Activated naive CD4-positive, alpha-beta T cell treated with Interleukin-2 at 50 U/mL for 16 hours (primary cell): ENCODE data around the gene KRTAP17-1.
A peak's percentile ranks its signal among the peaks of the same experiment; 100 is the strongest.

Source experiments
- DNase-seq: peaks from one replicate; pipeline ENCODE4 v3.0.0-alpha.2; 2020

KRTAP17-1 gene

DNA sequence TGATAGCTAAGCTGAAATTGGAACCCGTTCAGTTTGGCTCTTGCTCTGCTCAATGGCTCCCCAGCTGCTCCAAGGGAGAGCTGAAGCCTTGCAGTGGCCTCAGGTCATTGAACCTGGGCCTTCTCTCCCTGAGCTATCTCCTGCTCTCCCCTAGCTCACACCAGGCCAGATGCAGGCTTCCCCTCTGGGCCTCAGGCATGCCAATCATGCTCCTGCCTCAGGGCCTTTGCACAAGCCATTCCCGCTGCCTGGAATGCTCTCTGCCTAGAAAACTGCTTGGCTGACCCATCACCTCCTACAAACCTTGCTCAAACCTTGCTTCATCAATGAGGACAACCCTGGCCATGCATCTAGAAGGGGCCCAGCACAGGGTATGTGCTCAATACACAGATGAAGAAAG, 16.7 kb upstream of the KRTAP17-1 start:
- DNase-seq, result no peak

DNA sequence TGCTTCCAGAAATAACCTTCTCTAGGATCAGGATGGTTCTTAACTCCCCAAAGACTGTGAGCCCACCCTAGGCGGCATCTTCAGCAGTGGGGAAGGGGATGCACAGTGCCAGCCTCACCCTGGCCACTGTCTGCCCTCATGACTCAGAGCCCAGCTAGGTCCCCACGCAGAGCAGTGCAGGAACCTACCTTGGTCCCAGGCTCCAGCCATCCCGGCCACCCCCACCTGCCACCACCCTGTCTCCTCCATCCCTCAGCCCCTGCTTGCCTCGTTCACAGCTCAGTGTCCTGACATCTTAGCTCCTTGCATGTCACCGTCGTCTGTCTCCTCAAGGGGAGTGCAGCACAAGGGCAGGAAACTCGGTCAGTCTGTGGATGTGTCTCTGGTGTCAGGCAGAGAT, 16.1 kb upstream of the KRTAP17-1 start:
- DNase-seq, result no peak

DNA sequence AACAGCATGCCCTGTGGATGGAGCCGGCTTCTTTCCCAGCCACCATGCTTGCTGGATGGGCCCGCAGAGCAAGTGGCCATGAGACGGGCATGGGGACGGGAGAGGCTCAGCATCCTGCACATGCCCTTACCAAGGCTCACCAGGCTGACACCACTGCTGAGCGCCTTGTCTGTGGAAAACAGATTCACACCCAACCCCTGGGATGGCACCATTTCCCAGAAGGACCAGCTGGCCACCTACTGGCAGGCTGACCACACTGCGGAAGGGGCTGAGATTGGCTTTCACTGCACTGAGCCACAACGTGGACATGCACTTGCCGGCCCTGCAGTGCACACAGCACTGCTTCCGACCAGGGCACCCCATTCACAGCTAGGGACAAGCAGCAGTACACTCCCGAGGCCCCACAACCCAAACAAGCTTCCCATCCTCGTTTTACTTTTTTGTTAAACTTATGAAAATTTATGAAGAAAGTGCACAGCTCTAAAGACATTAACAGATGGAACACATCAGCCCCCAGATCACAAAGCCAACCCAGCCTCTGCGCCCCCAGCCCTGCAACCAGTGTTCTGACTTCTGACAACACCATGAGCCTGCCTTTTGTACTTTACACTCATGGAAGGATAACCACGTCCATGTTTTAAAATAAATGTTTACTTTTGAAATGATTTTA, 13.9 kb upstream of the KRTAP17-1 start:
- DNase-seq, result no peak

DNA sequence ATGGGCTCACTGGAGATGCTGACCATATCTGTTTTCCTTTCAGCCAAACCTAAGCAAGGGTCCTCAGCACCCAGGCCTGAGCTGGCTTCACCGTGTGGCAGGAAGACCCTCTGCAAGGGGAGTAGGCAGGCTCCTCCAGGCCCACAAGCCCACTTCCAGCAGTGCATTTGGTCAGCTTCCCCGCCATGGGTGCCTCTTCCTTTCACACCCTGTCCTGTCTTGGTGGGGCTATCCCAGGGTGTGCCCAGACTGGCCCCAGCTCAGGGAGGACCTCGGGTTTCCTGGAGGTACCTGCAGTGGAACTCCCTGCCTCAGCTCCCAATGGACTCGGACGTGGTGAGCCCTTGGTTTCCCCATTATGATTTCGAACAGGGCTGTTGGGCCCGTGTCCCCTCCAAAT, 12.7 kb upstream of the KRTAP17-1 start:
- no peak for DNase-seq

DNA sequence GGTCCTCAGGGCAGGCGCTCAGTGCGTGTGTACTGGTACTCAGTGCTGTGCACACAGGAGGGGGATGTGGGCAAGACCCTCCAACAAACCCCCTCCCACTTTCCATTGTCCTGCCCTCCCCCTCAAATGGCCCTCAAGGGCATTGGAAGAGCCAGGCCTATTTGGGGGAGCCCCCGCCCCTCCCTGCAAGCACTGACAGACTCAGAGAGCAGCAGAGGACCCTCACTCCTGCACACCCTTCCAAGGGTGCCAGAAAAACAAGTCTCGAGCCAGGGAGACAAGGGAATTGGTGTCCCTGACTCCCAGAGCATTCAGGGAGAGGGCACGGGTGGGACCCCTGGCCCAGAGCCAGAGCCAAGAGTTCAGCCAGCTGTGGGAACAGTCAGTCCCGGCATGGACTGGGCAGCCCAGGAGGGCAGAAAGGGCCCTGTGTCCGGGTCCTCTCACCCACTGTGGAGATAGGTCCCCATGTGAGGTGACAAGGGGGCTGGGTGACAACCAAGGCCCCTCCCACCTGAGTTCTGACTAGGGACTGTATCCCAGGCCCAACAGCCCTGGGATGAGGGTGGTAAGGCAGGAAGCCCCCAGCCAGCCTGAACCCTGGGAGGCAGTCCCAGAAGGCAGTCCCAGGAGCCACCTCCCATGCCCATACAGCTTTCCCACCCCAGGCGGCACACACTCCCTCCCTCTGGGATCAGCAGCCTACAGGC, 12.1 kb upstream of the KRTAP17-1 start:
- DNase-seq, result no peak

DNA sequence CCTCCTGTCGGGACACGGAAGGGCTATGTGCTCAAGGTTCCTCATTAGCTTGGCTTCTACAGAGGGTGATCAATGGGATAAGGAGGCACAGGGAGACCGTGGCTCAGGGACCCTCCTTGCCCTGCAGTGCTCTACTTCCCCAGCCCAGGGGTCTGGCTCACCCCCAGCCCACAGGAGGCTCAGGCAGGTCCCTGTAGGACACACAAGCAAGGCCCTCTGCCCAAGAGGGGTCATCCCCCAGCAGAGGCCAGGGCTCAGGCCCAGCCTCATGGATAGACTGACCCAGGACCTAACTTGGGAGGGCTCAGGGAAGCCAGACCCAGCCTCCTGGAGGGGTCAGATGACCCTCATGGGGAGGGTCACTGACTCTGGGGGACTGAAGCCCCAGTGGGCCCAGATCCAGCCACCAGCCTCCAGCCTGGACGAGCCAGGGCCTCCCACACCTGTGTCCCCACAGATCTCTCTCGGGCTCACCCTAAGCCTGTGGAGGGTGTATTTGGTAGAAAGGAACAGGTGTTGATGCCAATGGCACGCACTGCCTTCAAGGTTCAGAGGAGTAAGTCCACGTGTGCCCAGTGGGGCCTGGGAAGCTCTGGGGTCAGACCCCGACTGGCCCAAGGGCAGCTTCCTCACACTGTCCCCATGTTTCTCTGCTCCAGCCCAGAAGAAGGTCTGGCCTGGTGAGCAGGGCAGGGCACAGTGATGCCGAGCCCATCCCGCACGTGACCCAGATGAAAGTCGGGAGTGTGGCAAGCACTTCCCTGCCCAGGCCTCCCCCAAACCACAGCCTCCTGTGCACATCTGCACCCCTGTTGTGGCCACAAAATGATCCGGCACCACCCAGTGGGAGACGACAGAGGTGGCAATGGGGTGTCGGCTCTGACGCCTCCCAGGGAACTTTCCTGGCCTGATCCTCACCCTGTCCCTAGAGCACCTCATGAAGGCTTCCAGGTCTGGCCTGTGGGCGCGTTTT, 10.9 kb upstream of the KRTAP17-1 start:
- no peak for DNase-seq

DNA sequence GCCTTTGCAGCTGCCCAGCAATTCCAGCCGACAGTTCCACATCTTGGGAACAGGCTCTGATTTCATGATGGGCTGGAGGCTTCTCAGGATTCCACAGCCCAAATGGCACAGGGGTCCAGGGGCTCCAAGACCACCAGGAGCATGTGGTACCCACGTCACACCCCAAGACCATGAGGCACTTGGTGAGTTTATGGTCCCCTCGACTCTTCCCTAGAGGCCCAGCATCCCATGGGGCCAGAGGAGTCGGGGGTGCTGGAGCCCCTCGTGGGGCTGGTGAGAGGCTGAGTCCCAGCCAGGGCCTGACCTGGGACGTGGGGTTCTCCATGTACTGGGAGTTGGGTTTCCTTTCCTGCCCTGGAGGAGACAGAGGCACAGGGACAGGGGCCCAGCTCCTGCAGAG, 10.1 kb upstream of the KRTAP17-1 start:
- no peak for DNase-seq

DNA sequence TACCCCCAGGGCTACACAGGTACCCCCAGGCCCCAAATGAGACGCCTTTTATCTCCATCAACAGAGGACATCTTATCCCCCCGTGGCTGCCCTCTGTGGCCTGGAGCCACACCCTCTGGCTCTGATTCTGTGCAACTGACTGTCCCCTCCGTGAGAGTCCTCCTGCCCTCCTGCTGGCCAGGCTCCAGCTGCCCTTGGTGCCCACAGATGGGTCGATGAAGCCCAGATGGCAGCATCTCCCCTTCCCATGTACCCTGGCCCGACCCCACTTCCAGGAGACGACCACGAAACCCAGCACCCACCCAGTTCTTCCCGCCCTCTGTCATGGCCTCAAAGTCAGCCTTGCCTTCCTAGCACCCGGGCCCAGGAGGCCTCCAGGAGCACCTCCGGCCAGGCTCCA, 9.6 kb upstream of the KRTAP17-1 start:
- no peak for DNase-seq

DNA sequence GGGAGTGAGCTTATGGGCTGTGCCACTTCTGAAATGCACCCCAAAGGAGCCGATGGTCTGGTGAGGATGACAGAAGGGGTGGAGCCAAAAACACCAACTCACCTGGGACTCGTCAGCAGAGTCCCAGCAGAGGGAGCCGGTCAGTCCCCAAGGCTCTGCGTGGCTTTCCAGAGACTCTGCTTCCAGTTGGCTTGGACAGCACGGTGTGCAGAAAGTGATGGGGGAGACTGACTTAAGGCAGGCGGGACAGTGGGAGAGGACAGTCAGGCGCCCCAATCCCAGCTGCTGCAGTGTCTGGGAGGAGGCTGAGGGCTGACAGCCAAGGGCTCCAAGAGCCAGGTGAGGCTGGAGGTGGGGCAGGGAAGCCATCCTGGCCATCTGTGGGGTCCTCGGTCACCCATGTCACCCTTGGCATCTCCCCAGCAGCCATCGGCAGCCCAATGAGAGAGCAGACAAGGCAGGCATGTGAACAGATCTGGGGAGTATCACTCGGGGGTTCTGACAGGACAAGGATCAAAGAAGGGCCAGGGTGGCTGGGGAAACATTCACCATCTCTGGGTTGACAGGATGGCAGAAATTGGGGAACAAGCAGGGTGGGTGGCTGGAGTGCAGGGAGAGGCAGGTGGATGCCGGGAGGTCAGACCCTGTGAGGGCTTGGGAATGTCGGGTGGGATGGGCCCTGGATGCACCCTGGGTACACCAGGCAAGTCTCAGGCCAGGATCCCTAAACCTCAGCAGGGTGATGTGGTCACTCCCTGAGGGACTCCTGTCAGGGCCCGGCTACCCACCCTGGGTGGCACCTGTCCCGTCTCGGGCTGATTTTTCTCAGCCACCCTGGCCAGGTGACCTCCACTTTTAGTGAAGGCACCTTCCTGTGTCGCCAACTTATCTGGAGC, 8.9 kb upstream of the KRTAP17-1 start:
- no peak for DNase-seq

DNA sequence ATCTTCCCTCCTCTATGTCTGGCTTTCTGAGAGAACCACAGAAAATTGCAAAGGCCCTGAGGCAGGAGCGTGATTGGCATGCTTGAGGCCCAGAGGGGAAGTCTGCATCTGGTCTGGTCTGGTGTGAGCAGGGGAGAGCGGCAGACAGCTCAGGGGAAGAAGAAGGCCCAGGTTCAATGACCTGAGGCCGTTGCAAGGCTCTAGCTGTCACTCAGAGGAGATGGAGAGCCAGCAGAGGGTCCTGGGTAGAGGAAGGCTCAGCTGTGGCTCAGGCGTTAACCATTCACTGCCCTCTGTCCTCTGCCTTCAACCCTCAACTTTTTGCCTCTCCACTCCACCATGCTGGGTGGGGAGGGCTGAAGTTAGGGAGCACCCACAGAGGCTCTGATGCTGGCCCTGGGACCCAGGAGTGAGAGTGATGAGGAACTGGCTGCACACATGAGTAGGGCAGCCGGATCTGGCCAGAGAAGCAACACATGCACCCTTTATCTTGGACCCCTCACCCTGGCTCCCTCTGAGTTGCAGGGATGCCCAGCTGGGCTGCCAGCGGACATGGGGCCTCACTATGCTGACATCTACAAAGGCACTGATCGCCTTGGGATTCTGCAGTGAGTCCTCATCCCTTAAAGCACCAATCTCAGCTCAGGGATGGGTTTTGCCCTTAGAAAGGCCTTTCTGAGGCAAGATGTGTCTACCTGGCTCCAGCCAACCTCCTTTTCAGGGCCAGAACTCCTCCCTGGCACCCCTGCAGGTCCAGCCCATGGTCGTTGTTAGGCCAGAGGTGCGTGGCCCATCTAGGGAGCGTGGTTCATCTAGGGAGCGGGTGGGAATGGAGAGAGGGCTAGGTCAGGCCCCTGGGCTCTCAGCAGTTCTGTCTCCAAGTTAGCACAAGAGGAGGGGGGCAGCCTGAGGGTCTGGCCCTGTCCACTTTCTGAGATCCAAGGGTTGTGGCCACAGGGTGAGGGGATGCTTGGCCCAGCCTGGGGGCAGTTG, 7.7 kb upstream of the KRTAP17-1 start:
- no peak for DNase-seq

DNA sequence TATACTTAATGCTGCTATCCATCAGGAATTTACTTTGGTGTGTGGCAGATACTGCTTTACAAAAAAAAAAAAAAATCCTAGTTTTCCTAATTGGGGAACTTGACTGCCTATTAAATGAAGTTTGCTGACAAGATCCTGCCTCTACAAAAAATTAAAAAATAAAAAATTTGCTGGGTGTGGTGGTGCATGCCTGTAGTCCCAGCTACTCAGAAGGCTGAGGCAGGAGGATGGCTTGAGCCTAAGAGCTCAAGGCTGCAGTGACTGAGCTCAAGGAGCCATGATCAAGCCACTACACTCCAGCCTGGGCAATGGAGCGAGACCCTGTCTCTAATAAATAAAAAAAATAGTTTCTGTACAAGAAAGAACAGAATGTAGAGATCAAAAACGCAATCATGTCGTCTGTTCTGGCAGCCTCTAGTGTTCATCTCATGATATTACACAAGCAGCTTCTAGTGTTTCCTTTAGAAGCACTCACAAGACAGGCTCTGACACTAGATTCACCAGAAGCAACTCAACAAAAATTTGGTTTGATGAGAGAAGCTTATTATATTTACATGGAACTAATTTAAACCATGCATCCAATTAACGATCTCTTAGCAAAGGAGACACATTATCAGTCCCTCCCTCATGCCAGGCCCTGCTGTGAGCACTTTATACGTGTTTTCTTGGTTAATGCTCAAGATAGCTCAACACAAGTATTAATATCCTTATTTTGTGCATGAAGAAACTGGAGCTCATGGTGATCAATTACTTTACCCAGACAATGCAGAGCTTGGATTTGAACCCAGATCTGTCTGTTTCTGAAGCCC, 6.8 kb upstream of the KRTAP17-1 start:
- DNase-seq, result no peak

DNA sequence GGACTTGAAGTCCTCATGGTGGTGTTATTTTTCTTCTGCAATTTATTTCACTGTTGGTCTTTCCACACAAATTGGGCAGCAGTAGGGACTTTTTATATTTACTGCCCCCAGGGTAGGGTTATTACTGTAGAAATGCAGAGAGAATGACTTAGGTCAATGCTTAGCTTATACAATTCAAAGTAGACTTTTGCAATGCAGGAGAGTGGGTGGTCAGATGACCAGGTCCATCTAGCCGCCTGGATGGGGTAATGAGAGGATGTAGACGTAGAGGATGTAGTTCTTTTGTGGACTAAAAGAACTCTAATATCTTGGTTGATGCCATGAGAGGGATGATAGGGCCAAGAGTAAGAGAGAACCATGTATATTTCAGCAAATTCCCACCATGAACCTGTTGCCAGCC, 2.7 kb upstream of the KRTAP17-1 start:
- no peak for DNase-seq

DNA sequence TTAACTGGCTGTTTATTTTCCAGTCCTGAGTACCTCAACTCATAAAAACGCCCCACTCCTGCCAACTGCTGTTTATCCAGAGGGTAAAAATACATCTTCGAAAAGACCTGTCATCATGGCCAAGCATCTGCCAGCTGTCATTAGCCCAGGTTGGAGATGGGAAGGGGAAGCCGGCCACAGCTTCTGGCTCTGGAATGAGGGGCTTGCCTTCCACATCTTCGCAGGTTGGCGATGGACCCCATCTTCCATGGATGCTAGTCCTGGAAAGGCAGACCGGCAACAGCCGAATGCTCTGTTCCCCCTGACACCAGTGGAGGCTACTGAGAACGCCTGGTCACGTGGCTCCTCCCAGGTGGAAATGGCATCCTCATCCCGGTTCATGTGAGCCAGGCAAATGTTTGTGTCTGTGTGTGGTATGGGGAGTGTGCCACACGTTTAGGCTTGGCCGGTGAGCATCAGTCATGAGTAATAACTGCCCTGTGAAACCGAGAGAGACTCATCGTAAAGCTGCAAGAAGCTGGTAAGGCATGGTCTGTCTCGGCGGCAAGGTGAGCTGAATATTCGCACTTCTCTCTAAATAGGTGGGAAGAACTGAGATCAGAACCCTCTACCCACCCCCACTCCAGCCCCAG, 420 bp upstream of the KRTAP17-1 start:
- DNase-seq, result no peak

DNA sequence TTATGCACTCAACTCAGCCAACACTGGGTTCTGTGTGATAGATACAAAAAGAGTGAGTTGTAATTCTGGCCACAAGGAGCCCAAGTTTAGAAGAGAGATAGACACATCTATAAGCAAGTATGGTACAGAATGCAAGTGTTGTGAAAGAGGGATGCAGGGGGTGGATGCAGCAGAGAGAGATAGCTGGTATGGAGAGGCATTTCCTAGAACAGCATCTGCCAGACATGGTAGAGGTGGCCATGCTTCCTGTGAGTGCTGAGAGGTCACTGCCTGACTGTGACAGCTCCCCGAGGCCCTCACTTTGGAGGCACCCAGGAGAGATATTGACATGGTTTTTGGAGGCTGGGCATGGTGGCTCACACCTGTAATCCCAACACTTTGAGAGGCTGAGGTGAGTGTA, 4.4 kb downstream of the KRTAP17-1 start:
- no peak for DNase-seq

DNA sequence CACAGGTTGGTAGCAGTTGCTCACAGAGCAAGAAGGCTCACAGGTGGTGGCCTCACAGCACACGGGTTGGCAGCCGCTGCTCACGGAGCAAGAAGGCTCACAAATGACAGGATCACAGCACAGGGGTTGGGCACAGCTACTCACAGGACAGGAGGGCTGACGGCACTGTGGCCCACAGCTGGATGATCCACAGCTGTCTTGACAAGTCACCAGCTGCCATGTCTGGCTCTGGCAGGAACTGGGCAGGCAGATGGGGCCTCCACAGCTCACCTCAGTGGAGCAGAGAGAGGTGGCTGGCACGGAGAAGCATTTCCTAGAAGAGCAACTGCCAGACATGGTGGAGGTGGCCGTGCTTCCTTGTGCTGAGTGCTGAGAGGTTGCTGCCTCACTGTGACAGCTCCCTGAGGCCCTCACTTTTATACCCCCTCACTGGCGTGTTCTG, 6.6 kb downstream of the KRTAP17-1 start, which contains the start of gene KRTAP16-1:
KRTAP16-1 (minus strand) TSS at position 392 of the 442 bp plus-strand sequence; CDS start at position 336, 56 bp downstream.
- peak; percentile 41 for DNase-seq

DNA sequence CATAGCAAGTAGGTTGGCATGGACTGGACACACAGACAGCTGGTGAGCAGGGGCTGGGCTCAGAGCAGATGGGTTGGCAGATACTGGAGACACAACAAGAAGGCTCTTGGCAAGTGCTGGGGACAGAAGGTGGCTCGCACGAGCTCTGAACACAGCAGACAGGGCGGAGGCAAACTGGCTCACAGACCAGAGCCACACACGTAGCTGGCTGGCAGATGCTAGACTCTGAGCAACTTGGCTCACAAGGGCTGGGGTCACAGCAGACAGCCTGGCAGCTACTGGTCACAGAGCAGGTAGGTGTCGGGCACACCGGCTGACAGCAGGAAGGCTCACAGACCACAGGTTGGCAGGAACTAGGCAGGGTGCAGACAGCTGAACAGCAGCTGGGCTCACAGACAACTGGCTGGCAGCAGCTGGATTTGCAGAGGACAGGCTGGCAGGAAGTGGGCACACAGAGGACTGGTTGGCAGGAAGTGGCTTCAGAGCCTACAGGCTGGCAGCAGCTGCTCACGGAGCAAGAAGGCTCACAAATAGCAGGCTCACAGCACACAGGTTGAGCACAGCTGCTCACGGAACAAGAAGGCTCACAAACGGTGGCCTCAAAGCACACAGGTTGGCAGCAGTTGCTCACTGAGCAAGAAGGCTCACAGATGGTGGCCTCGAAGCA, 7.1 kb downstream of the KRTAP17-1 start:
- DNase-seq, result peak; percentile 62

DNA sequence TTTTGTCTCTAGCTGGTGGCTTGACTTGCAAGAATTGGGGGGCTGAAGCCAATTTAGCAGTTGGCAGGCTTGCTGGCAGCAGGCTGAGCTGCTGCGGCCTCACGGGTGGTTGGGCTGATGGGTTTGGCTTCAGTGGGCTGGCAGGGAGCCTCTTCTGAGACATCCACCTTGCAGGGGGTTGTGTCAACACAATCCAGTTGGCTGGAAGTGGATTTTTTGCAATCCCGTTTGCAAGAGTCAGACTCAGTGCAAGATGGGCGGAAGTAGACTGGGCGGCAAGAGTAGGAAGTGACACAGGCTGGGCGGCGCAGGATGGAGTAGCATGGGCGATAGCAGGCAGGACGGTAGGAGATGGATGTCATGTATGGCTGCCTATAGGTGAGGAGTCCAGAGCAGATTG, 7.9 kb downstream of the KRTAP17-1 start:
- DNase-seq, result no peak

DNA sequence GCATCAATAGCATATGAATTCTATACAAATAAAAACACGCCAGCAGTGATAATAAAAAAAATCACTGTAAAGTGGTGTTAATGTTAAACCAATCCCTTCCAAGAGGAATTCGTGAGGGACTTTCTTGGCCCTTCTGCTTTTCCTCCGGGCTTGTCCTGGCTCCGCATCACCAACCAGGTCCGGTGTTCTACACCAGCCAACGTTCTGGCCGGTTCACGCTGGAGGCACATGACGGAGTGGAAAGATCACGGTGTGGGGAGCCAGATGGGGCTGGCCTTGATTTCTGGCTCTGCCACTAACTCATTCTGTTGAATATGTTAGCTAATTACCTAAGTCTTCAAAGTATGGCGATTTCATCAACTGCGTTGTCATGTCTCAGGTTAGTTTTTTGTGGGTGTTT, 11.4 kb downstream of the KRTAP17-1 start:
- no peak for DNase-seq

DNA sequence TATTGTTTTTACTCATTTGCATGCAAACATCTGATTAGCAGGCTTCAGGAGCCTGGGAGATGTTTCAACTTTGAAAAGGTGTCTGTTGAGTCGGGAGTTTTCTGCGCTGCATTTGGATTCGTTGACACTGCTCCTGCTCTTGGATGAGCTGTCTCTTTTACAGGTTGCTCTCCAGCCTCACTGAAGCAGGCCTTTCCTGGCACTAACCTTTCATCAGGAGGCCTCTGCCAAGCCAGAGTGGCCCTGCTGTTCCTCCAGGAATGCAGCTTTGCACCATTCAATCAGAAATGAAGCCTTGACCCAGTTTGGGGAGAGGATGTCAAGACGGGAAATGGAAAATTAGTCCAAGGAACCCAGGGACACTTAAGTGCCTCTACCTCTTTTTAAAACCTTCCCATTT, 12.5 kb downstream of the KRTAP17-1 start:
- DNase-seq, result no peak
